Measurements from ENCODE around the gene C1orf159. TPM values are rescaled to one million over a fixed set of nuclear protein-coding genes. Genes with fewer than 3 reads are reported as not detected.

Gene C1orf159
- total and polyA plus RNA-seq, 12 donors, result 0.55 to 54.3 (median 11.3) TPM

GRCh38 chr1:1164361-1164700, 48.4 kb upstream of the C1orf159 start:
- H3K4me1 ChIP-seq (replicated peaks in 1 of 2), result no peaks in the 10 kb centered on the region
- H3K27me3 ChIP-seq, result peaks cover 47% of the 10 kb centered on the region
- no peak overlapping the region for H3K27ac ChIP-seq
- DNase-seq, result no peak
- 61 to 79% (median 72%) methylated on average over 12 to 26 of the region's 26 CpGs for WGBS, 4 donors
- H3K36me3 ChIP-seq (replicated peaks in 1 of 2), result no peaks in the 10 kb centered on the region
- no peaks in the 10 kb centered on the region for H3K9me3 ChIP-seq (replicated peaks in 1 of 3)
- no peak for TF ChIP-seq POLR2A (IDR thresholded peaks at IDR 0.05)
- TF ChIP-seq CTCF (IDR thresholded peaks at IDR 0.05), result no peak
- intact Hi-C loops (cut with DNase I), result no loop called here
- H3K4me3 ChIP-seq, result no peak overlapping the region

GRCh38 chr1:1163538-1164070, 47.7 kb upstream of the C1orf159 start:
- H3K4me1 ChIP-seq (replicated peaks in 1 of 2), result peaks cover 0 to 2% of the 10 kb centered on the region in 2 donors
- no peak overlapping the region for H3K4me3 ChIP-seq
- DNase-seq, result no peak
- 85 to 89% (median 87%) methylated on average over 21 to 33 of the region's 33 CpGs for WGBS, 4 donors
- no peak overlapping the region for H3K27ac ChIP-seq
- no peaks in the 10 kb centered on the region for H3K9me3 ChIP-seq (replicated peaks in 1 of 3)
- H3K36me3 ChIP-seq (replicated peaks in 1 of 2), result no peaks in the 10 kb centered on the region
- intact Hi-C loops (cut with DNase I), result no loop called here
- no peak for TF ChIP-seq CTCF (IDR thresholded peaks at IDR 0.05)
- no peak for TF ChIP-seq POLR2A (IDR thresholded peaks at IDR 0.05)
- peaks cover 43% of the 10 kb centered on the region for H3K27me3 ChIP-seq

GRCh38 chr1:1162597-1163537, 47.0 kb upstream of the C1orf159 start:
- no peak overlapping the region for H3K4me3 ChIP-seq
- TF ChIP-seq CTCF (IDR thresholded peaks at IDR 0.05), result no peak
- TF ChIP-seq POLR2A (IDR thresholded peaks at IDR 0.05), result no peak
- no peaks in the 10 kb centered on the region for H3K36me3 ChIP-seq (replicated peaks in 1 of 2)
- peaks cover 37% of the 10 kb centered on the region for H3K27me3 ChIP-seq
- peaks cover 5 to 10% of the 10 kb centered on the region in 2 donors for H3K4me1 ChIP-seq (replicated peaks in 1 of 2)
- H3K27ac ChIP-seq, result no peak overlapping the region
- no peaks in the 10 kb centered on the region for H3K9me3 ChIP-seq (replicated peaks in 1 of 3)
- intact Hi-C loops (cut with DNase I), result no loop called here
- no peak for DNase-seq
- WGBS, 4 donors, result 55 to 75% (median 61%) methylated on average over 4 to 73 of the region's 73 CpGs

GRCh38 chr1:1161683-1162079, 45.8 kb upstream of the C1orf159 start:
- WGBS, 4 donors, result 43 to 80% (median 64%) methylated on average over 3 to 17 of the region's 17 CpGs
- Histone ChIP-seq H3K4me3 (no peak overlapping the region), H3K36me3 (replicated peaks in 1 of 2) (no peaks in the 10 kb centered on the region), H3K4me1 (replicated peaks in 1 of 2) (peaks cover 8 to 13% of the 10 kb centered on the region in 2 donors), H3K9me3 (replicated peaks in 1 of 3) (no peaks in the 10 kb centered on the region), H3K27me3 (peaks cover 26% of the 10 kb centered on the region), H3K27ac (no peak overlapping the region)
- intact Hi-C loops (cut with DNase I), result no loop called here
- DNase-seq, result no peak
- TF ChIP-seq POLR2A (IDR thresholded peaks at IDR 0.05), result no peak
- no peak for TF ChIP-seq CTCF (IDR thresholded peaks at IDR 0.05)
